ENCODE measurements around the gene C10orf120. TPM values are rescaled to one million over a fixed set of nuclear protein-coding genes. Genes with fewer than 3 reads are reported as not detected.

C10orf120 gene
- total RNA-seq, 1 experiment from 2014 or later, result not detected

DNA sequence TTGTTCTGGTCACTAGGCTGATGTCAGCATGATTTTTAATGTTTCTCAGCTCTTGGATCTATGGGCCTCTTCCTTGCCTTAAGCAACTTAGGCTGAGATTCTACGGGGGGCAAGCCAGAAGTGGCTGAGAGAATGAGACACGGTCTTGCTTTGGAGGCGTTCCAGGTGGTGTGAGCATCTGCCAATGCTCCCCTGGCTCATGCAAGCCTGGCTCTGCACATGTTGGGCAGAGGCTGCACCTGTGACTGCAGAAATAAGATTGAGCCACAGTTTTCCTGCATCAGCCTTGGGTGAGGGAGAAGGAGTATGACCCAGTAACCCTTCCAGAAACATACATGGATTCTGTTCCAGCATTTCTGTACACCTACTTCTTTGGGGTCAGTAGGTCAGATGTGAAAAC, 41.9 kb downstream of the C10orf120 start:
- Mint-ChIP-seq H3K27me3 (ENCODE audit: unreplicated experiment) (peaks cover 84% of the 10 kb centered on the region), H3K27ac (ENCODE audit: unreplicated experiment) (no peak overlapping the region), H3K4me1 (ENCODE audit: low read depth, unreplicated experiment) (no peaks in the 10 kb centered on the region), H3K9me3 (ENCODE audit: low read depth, unreplicated experiment) (no peaks in the 10 kb centered on the region), H3K4me3 (ENCODE audit: low read depth, unreplicated experiment) (no peak overlapping the region), H3K36me3 (ENCODE audit: insufficient read depth, unreplicated experiment) (no peaks in the 10 kb centered on the region)
- no peak for DNase-seq
- intact Hi-C loops (cut with micrococcal nuclease; ENCODE audit: unreplicated experiment), result no loop called here
- no TSS peak for BruUV-seq (replicated peaks)
- TF ChIP-seq, protein P1, sequence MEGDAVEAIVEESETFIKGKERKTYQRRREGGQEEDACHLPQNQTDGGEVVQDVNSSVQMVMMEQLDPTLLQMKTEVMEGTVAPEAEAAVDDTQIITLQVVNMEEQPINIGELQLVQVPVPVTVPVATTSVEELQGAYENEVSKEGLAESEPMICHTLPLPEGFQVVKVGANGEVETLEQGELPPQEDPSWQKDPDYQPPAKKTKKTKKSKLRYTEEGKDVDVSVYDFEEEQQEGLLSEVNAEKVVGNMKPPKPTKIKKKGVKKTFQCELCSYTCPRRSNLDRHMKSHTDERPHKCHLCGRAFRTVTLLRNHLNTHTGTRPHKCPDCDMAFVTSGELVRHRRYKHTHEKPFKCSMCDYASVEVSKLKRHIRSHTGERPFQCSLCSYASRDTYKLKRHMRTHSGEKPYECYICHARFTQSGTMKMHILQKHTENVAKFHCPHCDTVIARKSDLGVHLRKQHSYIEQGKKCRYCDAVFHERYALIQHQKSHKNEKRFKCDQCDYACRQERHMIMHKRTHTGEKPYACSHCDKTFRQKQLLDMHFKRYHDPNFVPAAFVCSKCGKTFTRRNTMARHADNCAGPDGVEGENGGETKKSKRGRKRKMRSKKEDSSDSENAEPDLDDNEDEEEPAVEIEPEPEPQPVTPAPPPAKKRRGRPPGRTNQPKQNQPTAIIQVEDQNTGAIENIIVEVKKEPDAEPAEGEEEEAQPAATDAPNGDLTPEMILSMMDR (IDR thresholded peaks at IDR 0.05; ENCODE audit: unreplicated experiment), result no peak
- CTCF ChIA-PET, result no interaction called here

DNA sequence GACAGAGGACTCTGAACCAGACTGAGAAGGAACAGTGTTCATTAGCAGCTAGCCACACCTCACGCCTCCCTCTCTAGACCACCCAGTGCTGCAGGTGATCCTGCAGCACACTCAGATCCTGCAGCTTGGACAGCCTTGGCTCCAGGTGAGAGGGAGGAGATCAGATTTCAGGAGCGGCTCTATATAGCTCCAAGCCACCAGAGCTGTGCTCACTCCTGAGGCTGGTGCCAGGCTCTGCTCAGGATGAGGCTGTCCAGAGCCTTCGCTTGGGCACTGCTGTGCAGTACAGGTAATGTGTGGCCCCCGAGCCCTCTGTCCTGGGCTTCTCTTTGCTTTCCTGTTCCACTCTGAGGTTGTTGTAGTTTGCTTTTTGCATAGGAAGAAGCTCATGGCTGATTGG, 42.4 kb downstream of the C10orf120 start:
- H3K27ac Mint-ChIP-seq (ENCODE audit: unreplicated experiment), result no peak overlapping the region
- BruUV-seq (replicated peaks), result no TSS peak
- DNase-seq, result no peak
- TF ChIP-seq, protein P1 (IDR thresholded peaks at IDR 0.05; ENCODE audit: unreplicated experiment), result no peak
- CTCF ChIA-PET, result no interaction called here
- intact Hi-C loops (cut with micrococcal nuclease; ENCODE audit: unreplicated experiment), result no loop called here
- H3K27me3 Mint-ChIP-seq (ENCODE audit: unreplicated experiment), result peaks cover 84% of the 10 kb centered on the region
- H3K36me3 Mint-ChIP-seq (ENCODE audit: insufficient read depth, unreplicated experiment), result no peaks in the 10 kb centered on the region
- no peaks in the 10 kb centered on the region for H3K9me3 Mint-ChIP-seq (ENCODE audit: low read depth, unreplicated experiment)
- no peaks in the 10 kb centered on the region for H3K4me1 Mint-ChIP-seq (ENCODE audit: low read depth, unreplicated experiment)
- no peak overlapping the region for H3K4me3 Mint-ChIP-seq (ENCODE audit: low read depth, unreplicated experiment)

DNA sequence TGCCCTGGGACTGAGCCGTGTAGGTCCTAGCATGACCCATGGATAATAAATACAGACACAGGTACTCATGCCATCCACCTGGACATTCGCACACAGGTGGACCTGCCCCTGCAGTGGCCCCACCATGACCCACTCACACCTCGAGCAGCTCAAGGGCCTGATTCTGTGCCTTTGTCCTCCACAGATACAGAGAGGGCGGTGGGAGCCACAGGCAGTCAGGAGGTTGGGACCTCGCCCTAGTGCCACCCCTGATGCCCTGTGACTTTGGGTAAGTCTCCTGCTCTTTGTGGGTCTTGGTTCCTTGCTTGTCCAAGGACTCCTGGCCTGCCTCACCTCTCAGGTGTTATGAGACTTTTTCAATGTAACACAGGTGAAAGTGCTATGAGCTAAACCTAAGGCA, 42.9 kb downstream of the C10orf120 start:
- no TSS peak for BruUV-seq (replicated peaks)
- intact Hi-C loops (cut with micrococcal nuclease; ENCODE audit: unreplicated experiment), result no loop called here
- no peak overlapping the region for H3K4me3 Mint-ChIP-seq (ENCODE audit: low read depth, unreplicated experiment)
- TF ChIP-seq, protein P1 (IDR thresholded peaks at IDR 0.05; ENCODE audit: unreplicated experiment), result no peak
- H3K27me3 Mint-ChIP-seq (ENCODE audit: unreplicated experiment), result peaks cover 86% of the 10 kb centered on the region
- no peaks in the 10 kb centered on the region for H3K9me3 Mint-ChIP-seq (ENCODE audit: low read depth, unreplicated experiment)
- no peak for DNase-seq
- H3K36me3 Mint-ChIP-seq (ENCODE audit: insufficient read depth, unreplicated experiment), result no peaks in the 10 kb centered on the region
- H3K27ac Mint-ChIP-seq (ENCODE audit: unreplicated experiment), result no peak overlapping the region
- CTCF ChIA-PET, result no interaction called here
- H3K4me1 Mint-ChIP-seq (ENCODE audit: low read depth, unreplicated experiment), result no peaks in the 10 kb centered on the region

DNA sequence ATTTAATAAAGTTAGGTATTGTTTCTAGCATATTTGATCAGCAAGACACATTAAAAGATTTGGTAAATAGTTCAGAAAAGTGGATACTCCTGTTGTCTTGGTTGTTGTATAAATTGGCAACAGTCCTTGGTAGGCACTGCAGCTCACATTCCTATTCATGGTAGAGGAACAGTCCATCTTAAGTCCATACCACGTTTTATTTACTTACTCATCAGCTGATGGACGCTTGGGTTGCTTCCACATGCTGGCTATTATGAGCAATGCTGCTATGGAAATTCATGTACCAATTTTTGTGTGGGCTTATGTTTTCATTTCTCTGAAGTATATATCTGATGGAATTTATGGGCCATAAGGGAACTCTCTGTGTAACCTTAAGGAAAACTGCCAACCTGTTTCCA, 43.3 kb downstream of the C10orf120 start:
- TF ChIP-seq, protein P1 (IDR thresholded peaks at IDR 0.05; ENCODE audit: unreplicated experiment), result no peak
- no peaks in the 10 kb centered on the region for H3K4me1 Mint-ChIP-seq (ENCODE audit: low read depth, unreplicated experiment)
- DNase-seq, result no peak
- H3K27ac Mint-ChIP-seq (ENCODE audit: unreplicated experiment), result no peak overlapping the region
- H3K36me3 Mint-ChIP-seq (ENCODE audit: insufficient read depth, unreplicated experiment), result no peaks in the 10 kb centered on the region
- H3K4me3 Mint-ChIP-seq (ENCODE audit: low read depth, unreplicated experiment), result no peak overlapping the region
- no TSS peak for BruUV-seq (replicated peaks)
- H3K27me3 Mint-ChIP-seq (ENCODE audit: unreplicated experiment), result peaks cover 87% of the 10 kb centered on the region
- intact Hi-C loops (cut with micrococcal nuclease; ENCODE audit: unreplicated experiment), result no loop called here
- H3K9me3 Mint-ChIP-seq (ENCODE audit: low read depth, unreplicated experiment), result no peaks in the 10 kb centered on the region
- CTCF ChIA-PET, result no interaction called here

Measured in Calu3 (cell line).